Stromal cell of bone marrow (primary cell): ENCODE measurements around the gene ELMOD3.
A peak's percentile ranks its signal among the peaks of the same experiment; 100 is the strongest.
"Not testable (repeated sequence)": the region's sequence is repeated elsewhere in the genome, so short reads cannot be mapped to it uniquely, and the experiment has no call there.

Experiments used
- DNase-seq: peaks from one replicate; pipeline ENCODE4 v3.0.0-alpha.2; 2012; ENCODE audit warnings: low read depth

Gene ELMOD3

DNA sequence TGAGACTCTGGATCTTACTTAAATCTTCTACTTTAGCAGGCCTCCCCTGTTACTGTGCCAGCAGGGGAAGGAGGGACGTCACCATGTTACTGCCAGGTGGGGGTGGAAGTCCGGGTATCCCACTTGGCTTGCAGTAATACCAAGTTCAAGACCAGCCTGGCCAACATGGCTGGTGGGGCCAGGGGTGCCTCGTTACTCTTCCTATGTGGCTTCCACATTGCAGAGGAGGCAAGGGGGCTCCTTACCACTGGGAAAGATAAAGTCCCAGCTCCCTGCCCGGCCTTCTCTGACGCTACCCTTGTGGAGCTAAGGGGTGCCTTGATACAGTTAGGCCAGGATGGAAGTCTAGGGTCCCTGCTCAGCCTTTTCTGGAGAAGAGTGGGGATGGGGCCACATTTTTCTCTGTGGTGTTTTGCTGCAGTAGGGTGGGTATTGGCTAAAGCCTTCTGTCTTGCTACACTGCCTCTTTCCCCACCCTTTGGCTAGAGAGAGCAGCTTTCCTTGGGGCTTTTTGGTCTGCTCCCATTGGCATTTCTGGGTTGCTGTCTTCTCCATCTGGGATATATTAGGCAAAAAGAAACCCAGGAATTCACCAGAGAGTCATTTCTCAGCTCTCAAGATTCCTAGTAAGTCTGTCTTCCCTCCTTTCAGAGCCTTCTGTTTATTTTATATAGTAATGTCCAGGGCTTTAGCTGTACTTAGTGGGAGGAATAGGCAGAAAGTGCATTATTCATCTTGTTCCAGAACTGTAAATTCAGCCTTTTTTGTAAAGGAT, 21.9 kb downstream of the ELMOD3 start:
- no peak for DNase-seq

DNA sequence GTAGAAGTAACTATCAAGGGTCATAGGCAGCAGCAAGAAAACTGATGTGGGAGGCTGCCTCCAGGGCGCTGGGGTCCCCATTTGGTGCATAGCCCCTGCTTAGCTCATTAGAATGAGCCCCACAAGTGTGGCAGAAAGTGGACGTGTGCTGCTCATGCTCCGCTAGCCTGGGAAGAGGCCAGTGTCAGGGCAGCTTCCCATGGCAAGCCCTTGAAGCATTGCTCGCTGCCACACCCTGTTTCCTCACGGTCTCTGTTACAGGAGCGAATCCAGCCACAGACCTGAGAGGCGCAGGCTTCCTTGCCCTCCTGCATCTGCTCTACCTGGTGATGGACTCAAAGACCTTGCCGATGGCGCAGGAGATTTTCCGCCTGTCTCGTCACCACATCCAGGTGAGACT, 22.5 kb downstream of the ELMOD3 start:
- no peak for DNase-seq

DNA sequence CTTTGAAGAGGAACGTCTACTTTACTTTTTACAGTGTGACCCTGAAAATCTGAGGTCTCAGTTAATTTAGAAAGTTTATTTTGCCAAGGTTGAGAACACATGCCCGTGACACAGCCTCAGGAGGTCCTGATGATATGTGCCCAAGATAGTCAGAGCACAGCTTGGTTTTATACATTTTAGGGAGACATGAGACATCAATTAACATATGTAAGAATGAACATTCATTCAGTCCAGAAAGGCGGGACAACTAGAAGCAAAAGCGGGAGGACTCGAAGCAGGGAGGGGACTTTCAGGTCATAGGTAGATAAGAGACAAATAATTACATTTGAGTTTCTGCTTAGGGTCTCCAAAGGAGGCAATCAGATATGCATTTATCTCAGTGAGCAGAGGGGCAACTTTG, 23.7 kb downstream of the ELMOD3 start:
- DNase-seq: no peak

DNA sequence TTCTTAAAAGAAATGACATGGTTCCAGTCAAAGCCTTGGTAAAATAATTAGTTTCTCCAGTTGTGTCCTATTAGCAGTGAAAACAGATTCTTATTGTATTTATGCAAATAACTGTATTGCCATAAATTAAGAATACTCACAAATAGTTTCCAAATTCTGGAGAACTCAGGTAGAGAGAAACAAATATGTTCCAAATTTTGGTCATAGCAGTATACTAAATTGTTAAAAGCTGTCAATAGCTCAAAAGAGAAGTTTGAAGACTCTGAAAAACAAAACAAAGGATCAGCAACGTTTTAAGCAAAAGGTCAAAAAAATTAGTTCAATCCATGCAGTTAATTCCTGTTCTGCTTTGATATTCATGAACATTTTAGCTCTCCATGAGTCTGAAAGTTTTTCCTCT, 25.5 kb downstream of the ELMOD3 start:
- DNase-seq: no peak

DNA sequence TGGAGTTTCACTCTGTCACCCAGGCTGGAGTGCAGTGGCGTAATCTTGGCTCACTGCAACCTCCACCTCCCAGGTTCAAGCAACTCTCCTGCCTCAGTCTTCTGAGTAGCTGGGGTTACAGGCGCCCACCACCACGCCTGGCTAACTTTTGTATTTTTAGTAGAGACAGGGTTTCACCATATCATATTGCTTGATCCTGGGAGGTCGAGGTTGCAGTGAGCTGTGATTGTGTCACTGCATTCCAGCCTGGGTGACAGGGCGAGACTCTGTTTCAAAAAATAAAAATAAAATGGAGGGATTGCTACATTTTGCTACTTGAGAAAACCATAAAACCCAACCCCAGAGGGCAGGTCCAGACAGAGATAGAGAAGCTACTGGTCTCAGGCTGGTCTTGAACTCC, 28.6 kb downstream of the ELMOD3 start:
- DNase-seq: not testable (repeated sequence)

DNA sequence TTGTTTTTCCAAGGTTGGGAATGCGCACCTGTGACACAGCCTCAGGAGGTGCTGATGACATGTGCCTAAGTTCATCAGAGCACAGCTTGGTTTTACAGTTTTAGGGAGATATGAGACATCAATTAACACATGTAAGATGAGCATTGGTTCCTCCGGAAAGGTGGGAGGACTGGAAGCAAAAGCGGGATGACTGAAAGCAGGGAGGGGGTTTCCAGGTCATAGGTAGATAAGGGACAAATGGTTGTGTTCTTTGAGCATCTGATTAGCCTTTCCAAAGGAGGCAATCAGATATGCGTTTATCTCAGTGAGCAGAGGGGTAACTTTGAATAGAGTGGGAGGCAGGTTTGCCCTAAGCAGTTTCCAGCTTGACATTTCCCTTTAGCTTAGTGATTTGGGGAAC, 29.3 kb downstream of the ELMOD3 start:
- no peak for DNase-seq

DNA sequence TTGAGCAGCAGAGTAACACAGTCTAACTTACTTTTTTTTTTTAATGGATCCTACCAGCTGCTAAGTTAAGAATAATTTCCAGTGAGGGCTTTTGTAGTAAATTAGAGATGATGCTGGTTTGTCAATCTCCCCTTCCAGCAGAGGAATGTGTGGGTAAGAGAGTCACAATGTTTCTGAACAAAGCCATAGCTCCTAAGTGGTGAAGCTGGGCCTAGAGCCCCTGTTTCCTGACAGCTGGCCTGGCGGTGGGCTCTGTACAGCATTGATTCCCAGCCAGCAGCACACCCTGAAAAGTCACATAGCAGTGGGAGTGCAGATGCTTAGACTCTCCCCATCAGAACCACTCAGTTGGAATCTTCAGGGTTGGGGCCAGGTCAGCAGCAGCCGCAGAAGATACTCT, 31.2 kb downstream of the ELMOD3 start:
- no peak for DNase-seq

DNA sequence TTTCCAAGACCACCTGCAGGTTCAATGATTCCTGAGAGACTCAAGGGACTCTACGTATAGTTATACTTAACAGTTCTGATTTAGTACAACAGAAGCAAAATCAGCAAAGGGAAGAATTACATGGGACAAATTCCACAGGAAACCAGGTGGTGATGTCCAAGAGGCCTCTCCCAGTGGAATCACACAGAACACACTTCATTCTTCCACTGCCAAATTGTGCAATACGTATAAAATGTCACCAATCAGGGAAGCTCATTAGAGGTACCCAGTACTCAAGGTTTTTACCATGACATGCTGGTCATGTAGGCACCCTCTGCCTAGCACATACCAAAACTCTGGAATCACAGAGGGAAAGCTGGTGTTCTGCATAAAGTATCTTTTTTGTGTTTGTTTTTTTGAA, 33.2 kb downstream of the ELMOD3 start:
- no peak for DNase-seq

DNA sequence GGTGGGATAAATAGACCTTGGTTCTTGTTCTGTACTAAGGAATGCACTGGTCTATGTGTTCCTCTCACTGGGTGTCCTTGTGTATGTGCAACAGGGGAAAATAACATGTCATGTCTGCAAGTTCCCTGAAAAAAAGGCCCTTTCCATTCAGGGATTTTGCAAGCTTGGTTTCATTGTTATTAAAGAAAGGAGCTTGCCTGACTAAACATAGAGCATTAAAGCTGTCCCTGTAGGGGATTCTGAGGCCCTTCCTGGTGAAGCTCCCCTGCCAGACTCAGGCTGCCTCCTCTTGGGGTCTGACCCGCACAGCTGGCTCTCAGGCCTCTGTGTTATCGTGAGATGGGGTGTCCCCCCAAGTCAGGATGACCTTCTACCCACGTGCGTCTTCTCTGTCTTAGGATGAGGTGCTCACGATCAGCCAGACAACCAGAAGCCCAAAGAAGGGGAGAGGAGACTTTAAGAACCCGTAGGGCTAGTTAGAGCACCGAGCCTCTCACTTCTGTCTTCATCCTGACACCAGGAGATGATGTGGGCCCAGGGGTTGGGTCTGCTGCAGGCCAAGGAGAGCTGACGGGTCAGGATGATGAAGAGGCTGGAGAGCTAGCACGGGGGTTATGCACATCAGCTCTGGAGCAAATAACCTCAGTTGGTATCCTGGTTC, 34.4 kb downstream of the ELMOD3 start:
- no peak for DNase-seq

DNA sequence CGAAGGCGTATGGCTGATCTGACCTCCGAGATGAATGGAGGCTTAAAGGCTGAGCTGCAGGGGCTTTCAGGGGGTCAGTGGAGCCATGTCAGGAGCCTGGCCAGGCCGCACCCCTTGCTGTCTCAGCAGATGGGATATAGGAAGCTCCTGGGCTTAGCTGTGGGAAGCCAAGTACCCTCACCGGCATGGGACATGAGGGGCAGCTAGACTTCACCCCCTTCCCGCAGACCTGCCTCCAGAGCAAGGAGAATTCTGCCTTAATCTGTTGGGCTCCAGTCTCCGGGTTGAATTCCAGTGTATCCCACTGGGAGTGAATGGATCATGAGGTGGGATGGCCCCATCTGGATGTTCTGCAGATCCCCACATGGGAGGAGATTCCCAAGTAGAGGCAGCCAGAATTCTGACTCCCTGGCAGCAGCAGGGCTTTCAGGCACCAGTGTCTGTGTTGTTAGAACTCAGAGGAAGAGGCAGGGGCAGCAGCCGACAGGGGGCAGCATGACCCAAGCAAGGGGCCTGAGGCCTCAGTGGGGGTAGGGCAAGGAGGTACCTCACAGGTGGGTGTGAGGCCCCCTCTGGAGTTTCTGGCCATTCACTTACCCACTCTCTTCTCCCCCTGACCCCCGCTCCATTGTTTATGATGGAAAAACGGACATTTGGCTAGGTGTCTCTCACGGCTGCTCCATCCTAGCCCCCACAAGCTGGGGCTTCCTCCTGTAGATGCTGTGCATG, 36.5 kb downstream of the ELMOD3 start:
- DNase-seq: no peak

DNA sequence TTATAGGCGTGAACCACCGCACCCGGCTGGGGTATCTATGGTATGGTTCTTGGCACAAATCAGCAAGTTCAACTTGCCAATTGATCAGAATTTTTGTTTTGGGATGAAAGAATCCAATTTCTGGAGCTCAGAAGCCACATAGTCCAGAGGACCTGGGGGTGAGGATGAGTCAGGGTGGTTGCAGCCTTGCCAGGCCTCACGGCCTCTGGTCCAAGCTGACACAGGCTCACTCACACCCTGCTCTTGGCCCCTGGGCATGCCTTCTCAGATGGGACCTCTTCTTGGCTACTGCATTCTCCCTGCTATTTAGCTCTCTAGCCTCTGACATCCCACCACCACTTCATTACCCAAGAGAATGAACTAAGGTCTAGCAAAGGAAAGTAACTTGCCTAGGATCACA, 39.3 kb downstream of the ELMOD3 start:
- DNase-seq: peak; percentile 57

DNA sequence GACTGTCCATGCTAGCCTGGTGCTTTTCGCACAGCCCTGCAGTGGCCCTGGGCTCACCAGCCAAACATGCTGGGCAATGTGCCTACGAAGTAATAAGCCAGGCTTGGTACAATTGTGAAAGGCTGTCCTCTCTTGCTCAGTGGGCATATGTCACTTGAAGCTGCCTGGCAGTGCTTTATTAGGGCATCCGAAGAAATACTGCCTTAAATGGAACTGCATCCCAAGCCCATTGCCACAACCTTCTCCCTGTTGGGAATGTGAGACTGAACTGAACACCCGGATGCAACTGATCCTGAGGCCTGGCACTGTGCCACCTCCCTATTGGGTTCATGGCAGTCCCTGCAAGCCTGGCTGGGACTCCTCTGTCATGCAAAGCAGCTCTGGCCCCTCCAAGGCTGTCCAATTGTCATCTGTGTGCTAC, 39.7 kb downstream of the ELMOD3 start:
- no peak for DNase-seq

DNA sequence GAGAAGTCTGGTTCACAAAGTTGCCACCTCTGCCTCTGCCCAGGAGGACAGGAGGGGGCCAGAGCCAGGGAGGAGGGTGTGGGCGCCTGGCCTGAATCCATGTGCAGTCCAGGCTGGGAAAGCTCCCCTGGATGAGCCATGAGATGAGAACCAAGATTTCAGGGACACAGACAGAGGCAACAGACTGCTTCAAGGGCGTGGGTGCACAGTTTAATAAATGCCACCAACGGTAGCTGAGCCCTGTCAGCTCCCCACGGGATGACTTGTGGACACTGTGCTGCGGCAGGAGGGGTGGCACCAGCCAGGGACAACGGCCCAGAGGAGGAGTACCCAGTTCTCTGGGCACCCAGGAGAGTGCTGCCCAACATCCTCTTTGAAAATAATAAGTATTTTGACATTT, 40.4 kb downstream of the ELMOD3 start:
- no peak for DNase-seq

DNA sequence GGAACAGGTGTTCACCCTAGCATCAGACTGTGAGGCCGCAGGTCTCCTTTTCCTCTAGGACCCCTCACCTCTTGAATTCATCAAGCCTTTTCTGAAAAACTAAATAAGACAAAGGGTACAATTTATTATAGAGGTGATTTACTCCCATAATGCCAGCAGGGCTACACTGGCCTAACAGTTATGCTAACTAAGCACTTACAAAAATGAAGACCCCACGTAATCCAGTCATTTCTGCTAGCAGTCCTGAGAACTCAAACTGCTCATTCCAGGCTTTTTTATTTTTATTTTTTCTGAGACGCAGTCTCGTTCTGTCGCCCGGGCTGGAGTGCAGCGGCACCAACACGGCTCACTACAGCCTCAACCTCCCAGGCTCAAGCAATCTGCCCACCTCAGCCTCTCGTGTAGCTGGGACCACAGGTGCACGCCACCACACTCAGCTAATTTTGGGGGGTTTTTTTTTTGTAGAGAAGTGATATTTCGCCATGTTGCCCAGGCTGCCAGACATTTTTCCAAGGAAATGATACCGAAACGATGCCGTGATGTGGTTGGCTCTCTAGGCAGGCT, 41.4 kb downstream of the ELMOD3 start:
- DNase-seq: no peak

DNA sequence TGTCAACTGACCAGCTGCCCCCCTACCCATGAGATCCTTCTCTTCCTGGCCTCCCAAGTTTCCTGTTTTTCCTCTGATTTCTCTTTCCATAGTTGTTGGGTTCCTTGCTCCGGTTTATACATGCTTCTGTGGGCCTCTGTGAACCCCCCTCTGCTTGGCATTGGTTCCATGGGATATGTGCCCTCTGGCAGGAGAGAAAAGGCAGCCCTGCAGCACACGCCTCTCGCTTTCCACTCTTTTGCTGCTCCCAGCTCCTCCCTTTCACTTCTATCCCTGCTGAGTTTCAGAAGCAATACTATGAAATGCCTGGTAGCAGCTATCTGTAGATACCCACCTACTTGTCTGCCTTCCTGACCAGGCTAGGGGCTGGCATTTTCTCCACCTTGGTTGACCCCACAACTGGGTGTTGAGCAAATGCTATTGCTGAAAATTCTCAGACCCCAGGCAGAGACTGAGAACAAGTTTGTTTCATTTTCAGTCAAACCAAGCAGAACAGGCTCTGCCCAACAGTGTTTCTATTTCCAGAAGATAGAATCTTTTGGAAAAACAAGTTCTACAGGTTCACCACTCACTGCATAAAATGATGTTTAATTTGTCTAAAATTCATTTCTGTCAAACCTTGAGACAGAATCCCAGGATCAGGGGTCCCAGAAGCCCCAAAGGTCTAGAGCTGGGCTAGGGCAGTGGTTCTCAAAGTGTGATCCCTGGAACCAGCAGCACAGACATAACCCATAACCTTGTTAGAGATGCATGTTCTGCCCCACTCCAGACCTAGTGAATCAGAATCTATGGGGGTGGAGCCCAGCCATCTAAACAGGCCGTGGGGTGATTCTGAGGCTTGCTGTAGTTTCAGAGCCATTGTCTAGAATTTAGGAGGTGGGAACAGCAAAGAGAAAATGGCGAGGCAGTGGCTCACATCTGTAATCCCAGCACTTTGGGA, 42.2 kb downstream of the ELMOD3 start:
- no peak for DNase-seq

DNA sequence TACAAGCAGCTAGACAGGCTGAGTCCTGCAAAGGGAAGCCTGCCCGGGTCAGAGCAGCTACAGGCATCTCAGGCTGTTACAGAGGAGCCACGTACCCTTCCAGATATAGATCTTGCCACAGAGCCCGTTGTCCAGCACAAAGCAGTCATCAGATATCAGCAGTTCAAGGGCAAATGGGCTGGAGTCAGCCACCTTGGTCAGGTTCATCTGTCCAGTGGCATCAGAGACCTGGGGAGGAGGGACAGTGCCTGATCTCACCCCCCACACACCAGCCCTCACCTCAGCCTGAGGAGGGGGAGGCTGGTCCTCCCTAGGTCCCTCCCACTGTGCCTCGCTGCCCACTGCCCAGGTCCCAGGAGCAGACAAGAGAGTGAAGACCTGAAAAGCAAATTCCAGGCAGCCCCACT, 43.4 kb downstream of the ELMOD3 start:
- DNase-seq: no peak

DNA sequence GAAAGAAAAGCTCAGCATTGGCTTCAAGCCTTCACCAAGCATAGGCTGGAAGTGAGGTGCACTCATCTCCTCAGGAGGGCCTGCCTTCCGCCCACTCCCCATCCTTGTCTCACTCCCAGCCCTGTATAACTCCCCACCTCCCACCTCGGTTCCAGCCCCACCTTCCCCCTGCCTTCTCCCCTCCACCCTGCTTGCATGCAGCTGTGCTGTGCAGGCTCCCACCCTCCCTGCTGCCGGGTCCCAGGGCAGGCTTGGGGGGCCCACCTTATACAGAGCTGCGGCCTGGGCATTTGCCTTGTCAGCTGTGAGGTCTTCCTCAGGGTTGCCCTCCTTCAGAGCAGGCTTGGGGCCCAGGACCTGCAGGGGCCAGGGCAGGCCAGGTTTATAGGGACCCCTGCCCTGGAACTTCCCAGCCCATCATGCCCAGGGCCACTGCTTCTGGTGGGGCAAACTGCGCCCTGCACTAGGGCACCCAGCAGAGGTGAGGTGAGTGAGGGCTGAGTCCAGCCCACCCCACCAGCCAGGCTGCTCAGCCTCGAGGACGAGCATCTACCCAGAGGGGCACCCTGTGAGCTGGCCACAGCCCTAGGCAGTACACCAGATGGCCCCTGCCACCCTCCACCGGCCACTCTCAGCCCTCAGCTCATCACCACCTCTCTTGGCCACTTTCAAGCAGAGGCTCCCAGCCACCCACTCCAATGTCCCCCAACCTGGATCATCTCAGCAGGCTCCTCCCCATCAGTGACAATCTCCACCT, 44.0 kb downstream of the ELMOD3 start:
- no peak for DNase-seq

DNA sequence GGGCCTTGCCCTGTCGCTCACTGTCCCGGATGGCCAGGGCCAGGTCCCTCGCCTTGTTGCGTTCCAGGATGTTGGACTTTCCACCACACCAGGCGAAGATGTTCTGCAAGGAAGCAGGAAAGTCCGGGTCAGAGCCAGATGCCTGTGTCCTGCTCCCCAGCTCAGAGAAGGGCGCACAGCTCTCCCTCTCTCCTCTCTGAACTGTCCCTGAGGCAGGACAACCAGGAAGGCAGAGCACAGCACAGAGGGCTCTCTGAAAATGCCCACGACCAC, 44.5 kb downstream of the ELMOD3 start:
- DNase-seq: no peak

DNA sequence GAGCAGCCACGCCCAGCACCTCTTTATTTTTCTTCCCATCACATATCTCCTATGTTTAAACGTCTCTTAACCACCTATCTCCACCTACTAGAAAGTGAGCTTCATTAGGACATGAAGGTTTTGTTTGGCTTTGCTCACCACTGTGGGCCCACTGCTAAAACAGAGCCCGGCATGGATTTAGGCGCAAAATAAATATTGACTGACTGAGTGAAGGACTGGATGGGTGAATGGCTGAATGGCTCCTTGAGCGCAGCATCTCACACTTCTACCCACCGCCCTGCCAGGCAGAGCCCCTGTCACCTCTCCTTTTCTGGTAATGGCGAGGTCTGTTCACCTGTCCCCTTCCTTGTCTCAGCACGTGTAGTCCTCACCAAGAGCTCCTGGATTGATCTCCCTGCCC, 45.5 kb downstream of the ELMOD3 start:
- no peak for DNase-seq

DNA sequence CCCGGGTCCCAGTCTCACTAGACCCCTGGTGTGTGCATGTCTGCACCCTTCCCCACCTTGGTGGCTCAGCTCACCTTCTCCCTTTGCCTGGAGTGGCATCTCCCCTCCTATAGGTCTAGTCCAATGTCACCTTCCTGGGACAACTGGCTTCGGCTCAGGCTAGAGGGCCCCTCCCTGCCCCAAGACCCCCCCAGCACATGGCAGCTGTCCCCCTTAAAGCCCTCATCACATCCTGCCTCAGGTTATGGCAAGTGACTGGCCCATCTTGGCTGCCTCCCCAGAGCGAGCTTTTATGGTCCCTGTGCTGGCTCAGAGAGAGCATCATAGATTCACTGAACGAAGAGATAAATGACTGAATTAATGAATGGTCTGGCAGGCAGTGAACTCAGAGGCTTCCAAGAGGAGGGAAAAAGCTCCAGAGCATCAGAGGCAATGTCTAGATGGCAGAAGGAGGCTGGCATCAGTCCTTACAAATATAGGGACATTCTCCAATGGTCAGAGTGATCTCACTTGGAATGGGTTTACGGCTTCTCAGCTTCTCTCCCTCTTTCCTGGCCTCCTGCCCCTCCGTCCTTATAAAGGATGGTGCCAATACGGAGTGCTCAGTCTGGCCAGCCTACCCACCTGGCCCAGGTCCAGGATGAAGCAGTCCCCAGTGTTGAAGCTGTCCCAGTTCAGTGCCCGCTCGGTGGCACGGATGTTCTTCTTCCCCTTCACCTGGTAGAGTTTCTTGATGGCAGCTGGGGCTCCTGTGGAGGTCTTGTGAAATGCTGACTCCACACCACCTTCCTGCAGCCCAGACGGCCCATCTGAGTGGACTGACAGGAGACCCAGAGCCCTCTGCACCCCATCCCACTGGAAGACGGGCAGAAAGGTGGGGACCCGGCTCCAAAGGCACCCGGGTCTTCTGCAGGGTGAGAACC, 46.2 kb downstream of the ELMOD3 start:
- no peak for DNase-seq
